HEK293 (cell line): ENCODE results near the gene STPG3.

Source experiments
- CTCF ChIP-seq: fragments of 450-650 bp; formaldehyde crosslinking; IDR thresholded peaks from 2 replicates; pipeline ENCODE4 v1.5.1; 2016; ENCODE audit warnings: missing biosample characterization, missing genetic modification characterization
- ELK4 ChIP-seq: IDR thresholded peaks from 2 replicates; pipeline ENCODE4 v1.6.1; 2011; ENCODE audit warnings: mild to moderate bottlenecking, low read depth, low read length, borderline replicate concordance
- SALL2 ChIP-seq: fragments of 450-650 bp; formaldehyde crosslinking; IDR thresholded peaks from 2 replicates; pipeline ENCODE4 v1.5.0; 2017; ENCODE audit warnings: missing biosample characterization, mild to moderate bottlenecking, missing genetic modification characterization, borderline replicate concordance
- ZBTB21 ChIP-seq: fragments of 450-650 bp; formaldehyde crosslinking; IDR thresholded peaks from 2 replicates; pipeline ENCODE4 v1.5.1; 2017; ENCODE audit warnings: missing biosample characterization, missing genetic modification characterization
- ZBTB8A ChIP-seq: fragments of 450-650 bp; formaldehyde crosslinking; IDR thresholded peaks from 2 replicates; pipeline ENCODE4 v1.5.1; 2016; ENCODE audit warnings: missing biosample characterization, missing genetic modification characterization
- ZFP3 ChIP-seq: fragments of 450-650 bp; formaldehyde crosslinking; IDR thresholded peaks from 2 replicates; pipeline ENCODE4 v1.5.1; 2016; ENCODE audit warnings: low read depth, missing biosample characterization, missing genetic modification characterization
- ZFP69B ChIP-seq: fragments of 450-650 bp; formaldehyde crosslinking; IDR thresholded peaks from 2 replicates; pipeline ENCODE4 v1.5.1; 2016; ENCODE audit warnings: missing biosample characterization, missing genetic modification characterization
- ZNF362 ChIP-seq: fragments of 450-650 bp; formaldehyde crosslinking; IDR thresholded peaks from 2 replicates; pipeline ENCODE4 v1.5.1; 2016; ENCODE audit warnings: missing biosample characterization, missing genetic modification characterization
- ZNF510 ChIP-seq: fragments of 450-650 bp; formaldehyde crosslinking; IDR thresholded peaks from 2 replicates; pipeline ENCODE4 v1.5.1; 2018; ENCODE audit warnings: mild to moderate bottlenecking, missing genetic modification characterization, missing biosample characterization; ENCODE audit not compliant: insufficient replicate concordance

GRCh38 chr9:137293094-137293481, 42.0 kb downstream of the STPG3 start:
- TF ChIP-seq ZBTB8A = no peak
- TF ChIP-seq CTCF (tag by site-specific recombination) = no peak
- no peak for TF ChIP-seq SALL2
- TF ChIP-seq ZBTB21 (tag by site-specific recombination) = no peak
- no peak for TF ChIP-seq ZFP3 (tag by site-specific recombination)
- no peak for TF ChIP-seq ZFP69B (tag by site-specific recombination)
- TF ChIP-seq ZNF510 (tag by site-specific recombination) = no peak
- TF ChIP-seq ELK4 = no peak
- TF ChIP-seq ZNF362 (tag by site-specific recombination) = 0 out of 2 replicates have a peak, but pooled peaks have one; percentile 32
